ENCODE results near the gene SNX32.

The SNX32 gene

GRCh38 chr11:65873318-65874156 is 39.8 kb downstream of the SNX32 start (continued):
- TF ChIP-seq REST (tag by site-specific recombination; IDR thresholded peaks at IDR 0.05) = no peak
- TF ChIP-seq ZNF701 (tag by site-specific recombination; IDR thresholded peaks at IDR 0.05) = no peak
- TF ChIP-seq ZBTB6 (tag by site-specific recombination; IDR thresholded peaks at IDR 0.05) = no peak
- TF ChIP-seq ZNF626 (tag by site-specific recombination; IDR thresholded peaks at IDR 0.05) = no peak
- TF ChIP-seq BCL11A (tag by site-specific recombination; IDR thresholded peaks at IDR 0.05; ENCODE audit: low read depth) = peak; percentile 21; the same call in 1 of the 2 replicates
- no peak for TF ChIP-seq ZBTB1 (tag by site-specific recombination; IDR thresholded peaks at IDR 0.05)
- TF ChIP-seq ZNF366 (tag by site-specific recombination; conservative IDR thresholded peaks at IDR 0.05) = 0 out of 2 replicates have a peak, but pooled peaks have one; percentile 12
- TF ChIP-seq ZNF558 (tag by site-specific recombination; IDR thresholded peaks at IDR 0.05) = no peak
- TF ChIP-seq ZSCAN16 (tag by site-specific recombination; IDR thresholded peaks at IDR 0.05) = no peak
- no peak for TF ChIP-seq ZSCAN4 (tag by site-specific recombination; IDR thresholded peaks at IDR 0.05)
- TF ChIP-seq RBAK (tag by site-specific recombination; IDR thresholded peaks at IDR 0.05) = no peak
- no peak for TF ChIP-seq ZNF24 (tag by site-specific recombination; IDR thresholded peaks at IDR 0.05)
- TF ChIP-seq ZBTB48 (tag by site-specific recombination; IDR thresholded peaks at IDR 0.05) = peak; percentile 89
- peak; percentile 64; the same call in 1 of the 2 replicates for TF ChIP-seq KLF16 (tag by site-specific recombination; IDR thresholded peaks at IDR 0.05)
- TF ChIP-seq ZNF211 (tag by site-specific recombination; IDR thresholded peaks at IDR 0.05; ENCODE audit: low read depth) = no peak
- no peak for TF ChIP-seq ZNF610 (tag by site-specific recombination; IDR thresholded peaks at IDR 0.05; ENCODE audit: borderline replicate concordance)
- TF ChIP-seq ZNF830 (tag by site-specific recombination; IDR thresholded peaks at IDR 0.05; ENCODE audit: low read depth) = no peak
- no peak for TF ChIP-seq ZNF664 (tag by site-specific recombination; IDR thresholded peaks at IDR 0.05)
- TF ChIP-seq ZXDB (tag by site-specific recombination; IDR thresholded peaks at IDR 0.05) = peak; percentile 56
- peak; percentile 80 for TF ChIP-seq EGR2 (tag by site-specific recombination; IDR thresholded peaks at IDR 0.05; ENCODE audit: low read depth)
- TF ChIP-seq GLIS1 (tag by site-specific recombination; IDR thresholded peaks at IDR 0.05) = peak; percentile 76
- no peak for TF ChIP-seq BCL11B (tag by site-specific recombination; IDR thresholded peaks at IDR 0.05; ENCODE audit: low read depth)
- no peak for TF ChIP-seq CTCF (tag by site-specific recombination; IDR thresholded peaks at IDR 0.05)
- TF ChIP-seq ZNF214 (tag by site-specific recombination; IDR thresholded peaks at IDR 0.05; ENCODE audit: borderline replicate concordance) = no peak
- TF ChIP-seq ZNF571 (tag by site-specific recombination; IDR thresholded peaks at IDR 0.05) = no peak
- TF ChIP-seq GLI4 (tag by site-specific recombination; IDR thresholded peaks at IDR 0.05) = no peak
- no peak for TF ChIP-seq ZNF473 (tag by site-specific recombination; IDR thresholded peaks at IDR 0.05)
- TF ChIP-seq HOXD13 (CRISPR knock-in tag; IDR thresholded peaks at IDR 0.05; ENCODE audit: borderline replicate concordance) = no peak
- peak; percentile 73; the same call in 1 of the 2 replicates for TF ChIP-seq ZNF121 (tag by site-specific recombination; IDR thresholded peaks at IDR 0.05)
- TF ChIP-seq MEIS1 (CRISPR knock-in tag; IDR thresholded peaks at IDR 0.05; ENCODE audit: borderline replicate concordance) = no peak
- TF ChIP-seq ZNF341 (tag by site-specific recombination; IDR thresholded peaks at IDR 0.05; ENCODE audit: low read depth) = peak; percentile 24; the same call in 1 of the 2 replicates
- TF ChIP-seq ZBTB17 (tag by site-specific recombination; IDR thresholded peaks at IDR 0.05) = peak; percentile 57
- no peak for TF ChIP-seq ZNF23 (tag by site-specific recombination; IDR thresholded peaks at IDR 0.05; ENCODE audit: borderline replicate concordance)
- TF ChIP-seq IKZF3 (tag by site-specific recombination; IDR thresholded peaks at IDR 0.05) = peak; percentile 82
- TF ChIP-seq ZNF768 (tag by site-specific recombination; IDR thresholded peaks at IDR 0.05) = no peak

Measured in HEK293 (cell line).